Retinal pigment epithelial cell (primary cell): ENCODE measurements around the gene DDX60.

Experiments
- DNase-seq: peaks from one replicate; pipeline ENCODE4 v3.0.0-alpha.2; 2010; ENCODE audit warnings: low read depth
- H3K4me3 ChIP-seq: 2 replicates; pipeline ENCODE4 v1.5.1; 2011; ENCODE audit warnings: mild to moderate bottlenecking, low read length, control low read depth, moderate library complexity
- CTCF ChIP-seq: conservative IDR thresholded peaks from 2 replicates; pipeline ENCODE4 v1.5.1; 2011; ENCODE audit warnings: low read depth, low read length, control low read depth, inconsistent platforms

The DDX60 gene

GRCh38 chr4:168318266-168318895, at the start of gene DDX60:
TSS of gene DDX60 (minus strand) at chr4:168318752. CDS start at chr4:168311259, 7,493 bp downstream.
- H3K4me3 ChIP-seq: peak within 1 kb of the TSS; percentile 86
- DNase-seq: no peak
- TF ChIP-seq CTCF: peak; percentile 66

GRCh38 chr4:168367065-168367464, 48.5 kb upstream of the DDX60 start:
- H3K4me3 ChIP-seq: no peak overlapping the region
- no peak for DNase-seq
- no peak for TF ChIP-seq CTCF

- H3K4me3 ChIP-seq: no peak overlapping the region
- no peak for TF ChIP-seq CTCF
- no peak for DNase-seq
These were observed 43.5 kb upstream of the DDX60 start for GRCh38 chr4:168362025-168362401.

- no peak for TF ChIP-seq CTCF
- no peak overlapping the region for H3K4me3 ChIP-seq
- DNase-seq: no peak
These were observed 42.9 kb upstream of the DDX60 start for GRCh38 chr4:168361365-168362024.

GRCh38 chr4:168360271-168360670, 41.7 kb upstream of the DDX60 start:
- TF ChIP-seq CTCF: no peak
- DNase-seq: no peak
- no peak overlapping the region for H3K4me3 ChIP-seq

- TF ChIP-seq CTCF: no peak
These were observed 39.4 kb upstream of the DDX60 start for GRCh38 chr4:168357941-168358340.

GRCh38 chr4:168353746-168354145, 35.2 kb upstream of the DDX60 start:
- TF ChIP-seq CTCF: no peak
- H3K4me3 ChIP-seq: no peak overlapping the region
- no peak for DNase-seq

More at GRCh38 chr4:168357941-168358340, 39.4 kb upstream of the DDX60 start:
- H3K4me3 ChIP-seq: no peak overlapping the region
- peak; percentile 24 for DNase-seq
